Panc1 (cell line): ENCODE measurements around the gene MORN1.

Experiments
- CTCF ChIP-seq: fragments of 450-650 bp; IDR thresholded peaks from 2 replicates; pipeline ENCODE4 v1.5.1; 2017; ENCODE audit warnings: mild to moderate bottlenecking
- POLR2AphosphoS5 ChIP-seq: IDR thresholded peaks from 2 replicates; pipeline ENCODE4 v1.6.1; 2012; ENCODE audit warnings: mild to moderate bottlenecking, low read depth, low read length, moderate library complexity
- SIN3A ChIP-seq: IDR thresholded peaks from 2 replicates; pipeline ENCODE4 v1.6.1; 2012; ENCODE audit warnings: low read depth, mild to moderate bottlenecking, low read length, moderate library complexity, borderline replicate concordance; ENCODE audit not compliant: insufficient read depth
- TCF7L2 ChIP-seq: IDR thresholded peaks from 2 replicates; pipeline ENCODE4 v1.6.1; 2011; ENCODE audit warnings: mild to moderate bottlenecking, low read depth, low read length, inconsistent platforms

DNA sequence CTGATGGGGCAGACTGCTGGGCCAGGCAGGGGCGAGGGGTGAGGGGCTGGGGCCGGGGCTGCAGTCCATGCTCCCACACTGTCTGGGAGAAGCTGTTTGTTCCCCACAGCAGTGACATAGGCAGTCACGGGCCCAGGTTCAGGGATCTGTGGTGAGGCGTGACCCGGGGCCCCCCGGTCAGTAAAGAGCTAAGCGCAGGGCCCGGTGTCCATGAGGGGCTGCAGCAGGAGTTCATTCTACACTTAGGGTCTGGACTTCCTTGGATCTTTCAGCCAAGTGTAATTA is 16.6 kb upstream of the MORN1 start:
- TF ChIP-seq CTCF (no peak), POLR2AphosphoS5 (no peak), SIN3A (no peak), TCF7L2 (no peak)
